HCT116 (cell line): ENCODE data around the gene ARVCF.

Source experiments
- EGR1 ChIP-seq: IDR thresholded peaks from 2 replicates; pipeline ENCODE4 v1.6.1; 2012; ENCODE audit warnings: low read depth
- EZH2phosphoT487 ChIP-seq: fragments of 200-600 bp; IDR thresholded peaks from 2 replicates; pipeline ENCODE4 v1.6.1; 2018; ENCODE audit warnings: antibody characterized with exemption, borderline replicate concordance
- POLR2A ChIP-seq: IDR thresholded peaks from 2 replicates; pipeline ENCODE4 v1.7.0; 2011; ENCODE audit warnings: borderline replicate concordance; ENCODE audit not compliant: insufficient read depth, insufficient read length; ENCODE audit errors: extremely low read depth
- POLR2AphosphoS5 ChIP-seq: IDR thresholded peaks from 2 replicates; pipeline ENCODE4 v1.6.1; 2011; ENCODE audit warnings: mild to moderate bottlenecking, low read depth, low read length, moderate library complexity
- SP1 ChIP-seq: IDR thresholded peaks from 2 replicates; pipeline ENCODE4 v1.6.1; 2012; ENCODE audit warnings: low read depth
- SRF ChIP-seq: IDR thresholded peaks from 2 replicates; pipeline ENCODE4 v1.6.1; 2012; ENCODE audit warnings: low read depth
- YY1 ChIP-seq: IDR thresholded peaks from 2 replicates; pipeline ENCODE4 v1.6.1; 2011; ENCODE audit warnings: low read length, low read depth, moderate library complexity, mild to moderate bottlenecking; ENCODE audit not compliant: insufficient replicate concordance; ENCODE audit errors: extremely low read depth
- TF ChIP-seq, protein P1 (sequence below): IDR thresholded peaks from 2 replicates; pipeline ENCODE4 v1.6.1; 2012; ENCODE audit warnings: low read depth
- TF ChIP-seq, protein P2 (sequence below), 3 experiments: fragments of 200-600 bp in 1 of 3; sonication (generic) in 1 of 3; IDR thresholded peaks in 2 of 3; conservative IDR thresholded peaks in 1 of 3; 2 replicates each; pipeline ENCODE4 v1.5.1; 2012 to 2017; ENCODE audit warnings: low read depth in 2 of 3, low read length in 2 of 3, antibody characterized with exemption in 1 of 3, borderline replicate concordance in 1 of 3, control low read depth in 1 of 3, mild to moderate bottlenecking in 1 of 3, mixed read lengths in 1 of 3, mixed run types in 1 of 3, moderate library complexity in 1 of 3; ENCODE audit not compliant: insufficient read depth in 1 of 3
- TF ChIP-seq, protein P3 (sequence below): IDR thresholded peaks from 2 replicates; pipeline ENCODE4 v1.6.1; 2011; ENCODE audit warnings: mild to moderate bottlenecking, low read length, moderate library complexity; ENCODE audit not compliant: insufficient replicate concordance; ENCODE audit errors: extremely low read depth
- TF ChIP-seq, protein P4 (sequence below): IDR thresholded peaks from 2 replicates; pipeline ENCODE4 v1.6.1; 2012

DNA sequence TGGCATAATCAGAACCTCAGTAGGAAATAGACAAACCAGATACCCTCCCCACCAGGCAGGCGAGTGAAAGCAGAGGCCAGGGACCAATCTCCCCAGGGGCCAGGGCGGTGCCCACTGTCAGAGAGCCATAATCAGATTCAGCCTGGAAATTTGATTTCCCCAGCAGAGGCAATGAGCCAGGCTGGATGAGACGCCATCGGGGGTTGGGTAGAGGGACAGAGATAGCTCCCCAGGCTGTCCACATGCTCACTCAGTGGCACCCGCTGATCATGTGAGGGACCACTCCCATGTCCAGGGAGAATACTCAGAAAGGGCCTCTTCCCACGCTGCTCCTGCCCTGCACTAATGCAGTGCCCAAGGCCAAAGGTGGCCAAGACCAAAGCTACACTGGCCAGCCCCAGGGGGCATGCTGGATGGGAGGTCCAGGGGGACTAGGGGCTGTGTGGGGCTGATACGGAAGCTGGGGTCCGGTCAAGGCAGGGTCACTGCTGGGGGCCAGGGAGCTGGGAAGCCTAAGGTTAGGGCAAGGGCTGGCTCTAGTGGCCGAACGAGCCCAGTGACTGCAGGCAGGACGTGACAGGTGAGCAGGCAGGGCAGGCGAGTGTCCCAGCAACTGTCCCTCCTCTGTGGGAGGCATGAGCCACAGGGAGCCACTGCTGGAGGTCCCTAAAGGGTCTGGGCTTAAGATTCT is 19.8 kb downstream of the ARVCF start:
- TF ChIP-seq, protein P1, sequence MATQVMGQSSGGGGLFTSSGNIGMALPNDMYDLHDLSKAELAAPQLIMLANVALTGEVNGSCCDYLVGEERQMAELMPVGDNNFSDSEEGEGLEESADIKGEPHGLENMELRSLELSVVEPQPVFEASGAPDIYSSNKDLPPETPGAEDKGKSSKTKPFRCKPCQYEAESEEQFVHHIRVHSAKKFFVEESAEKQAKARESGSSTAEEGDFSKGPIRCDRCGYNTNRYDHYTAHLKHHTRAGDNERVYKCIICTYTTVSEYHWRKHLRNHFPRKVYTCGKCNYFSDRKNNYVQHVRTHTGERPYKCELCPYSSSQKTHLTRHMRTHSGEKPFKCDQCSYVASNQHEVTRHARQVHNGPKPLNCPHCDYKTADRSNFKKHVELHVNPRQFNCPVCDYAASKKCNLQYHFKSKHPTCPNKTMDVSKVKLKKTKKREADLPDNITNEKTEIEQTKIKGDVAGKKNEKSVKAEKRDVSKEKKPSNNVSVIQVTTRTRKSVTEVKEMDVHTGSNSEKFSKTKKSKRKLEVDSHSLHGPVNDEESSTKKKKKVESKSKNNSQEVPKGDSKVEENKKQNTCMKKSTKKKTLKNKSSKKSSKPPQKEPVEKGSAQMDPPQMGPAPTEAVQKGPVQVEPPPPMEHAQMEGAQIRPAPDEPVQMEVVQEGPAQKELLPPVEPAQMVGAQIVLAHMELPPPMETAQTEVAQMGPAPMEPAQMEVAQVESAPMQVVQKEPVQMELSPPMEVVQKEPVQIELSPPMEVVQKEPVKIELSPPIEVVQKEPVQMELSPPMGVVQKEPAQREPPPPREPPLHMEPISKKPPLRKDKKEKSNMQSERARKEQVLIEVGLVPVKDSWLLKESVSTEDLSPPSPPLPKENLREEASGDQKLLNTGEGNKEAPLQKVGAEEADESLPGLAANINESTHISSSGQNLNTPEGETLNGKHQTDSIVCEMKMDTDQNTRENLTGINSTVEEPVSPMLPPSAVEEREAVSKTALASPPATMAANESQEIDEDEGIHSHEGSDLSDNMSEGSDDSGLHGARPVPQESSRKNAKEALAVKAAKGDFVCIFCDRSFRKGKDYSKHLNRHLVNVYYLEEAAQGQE: no peak
- TF ChIP-seq POLR2AphosphoS5 (no peak), POLR2A (no peak), EGR1 (no peak), YY1 (no peak), SP1 (no peak), EZH2phosphoT487 (no peak), SRF (no peak)
- TF ChIP-seq, protein P2, sequence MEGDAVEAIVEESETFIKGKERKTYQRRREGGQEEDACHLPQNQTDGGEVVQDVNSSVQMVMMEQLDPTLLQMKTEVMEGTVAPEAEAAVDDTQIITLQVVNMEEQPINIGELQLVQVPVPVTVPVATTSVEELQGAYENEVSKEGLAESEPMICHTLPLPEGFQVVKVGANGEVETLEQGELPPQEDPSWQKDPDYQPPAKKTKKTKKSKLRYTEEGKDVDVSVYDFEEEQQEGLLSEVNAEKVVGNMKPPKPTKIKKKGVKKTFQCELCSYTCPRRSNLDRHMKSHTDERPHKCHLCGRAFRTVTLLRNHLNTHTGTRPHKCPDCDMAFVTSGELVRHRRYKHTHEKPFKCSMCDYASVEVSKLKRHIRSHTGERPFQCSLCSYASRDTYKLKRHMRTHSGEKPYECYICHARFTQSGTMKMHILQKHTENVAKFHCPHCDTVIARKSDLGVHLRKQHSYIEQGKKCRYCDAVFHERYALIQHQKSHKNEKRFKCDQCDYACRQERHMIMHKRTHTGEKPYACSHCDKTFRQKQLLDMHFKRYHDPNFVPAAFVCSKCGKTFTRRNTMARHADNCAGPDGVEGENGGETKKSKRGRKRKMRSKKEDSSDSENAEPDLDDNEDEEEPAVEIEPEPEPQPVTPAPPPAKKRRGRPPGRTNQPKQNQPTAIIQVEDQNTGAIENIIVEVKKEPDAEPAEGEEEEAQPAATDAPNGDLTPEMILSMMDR (IDR thresholded peaks at IDR 0.05 in 2 of 3, conservative IDR thresholded peaks at IDR 0.05 in 1 of 3; ENCODE audit: borderline replicate concordance in 1 of 3, insufficient read depth in 1 of 3, low read depth in 2 of 3, low read length in 2 of 3): no peak
- TF ChIP-seq, protein P3, sequence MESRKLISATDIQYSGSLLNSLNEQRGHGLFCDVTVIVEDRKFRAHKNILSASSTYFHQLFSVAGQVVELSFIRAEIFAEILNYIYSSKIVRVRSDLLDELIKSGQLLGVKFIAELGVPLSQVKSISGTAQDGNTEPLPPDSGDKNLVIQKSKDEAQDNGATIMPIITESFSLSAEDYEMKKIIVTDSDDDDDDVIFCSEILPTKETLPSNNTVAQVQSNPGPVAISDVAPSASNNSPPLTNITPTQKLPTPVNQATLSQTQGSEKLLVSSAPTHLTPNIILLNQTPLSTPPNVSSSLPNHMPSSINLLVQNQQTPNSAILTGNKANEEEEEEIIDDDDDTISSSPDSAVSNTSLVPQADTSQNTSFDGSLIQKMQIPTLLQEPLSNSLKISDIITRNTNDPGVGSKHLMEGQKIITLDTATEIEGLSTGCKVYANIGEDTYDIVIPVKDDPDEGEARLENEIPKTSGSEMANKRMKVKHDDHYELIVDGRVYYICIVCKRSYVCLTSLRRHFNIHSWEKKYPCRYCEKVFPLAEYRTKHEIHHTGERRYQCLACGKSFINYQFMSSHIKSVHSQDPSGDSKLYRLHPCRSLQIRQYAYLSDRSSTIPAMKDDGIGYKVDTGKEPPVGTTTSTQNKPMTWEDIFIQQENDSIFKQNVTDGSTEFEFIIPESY: no peak
- TF ChIP-seq, protein P4, sequence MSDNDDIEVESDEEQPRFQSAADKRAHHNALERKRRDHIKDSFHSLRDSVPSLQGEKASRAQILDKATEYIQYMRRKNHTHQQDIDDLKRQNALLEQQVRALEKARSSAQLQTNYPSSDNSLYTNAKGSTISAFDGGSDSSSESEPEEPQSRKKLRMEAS: no peak
